Peyer's patch (tissue), 4 donors: Measurements from ENCODE around the gene MAPK13. TPM values are rescaled to one million over a fixed set of nuclear protein-coding genes. Genes with fewer than 3 reads are reported as not detected.

ENCODE experiments used
- DNase-seq, 3 donors: peaks; one replicate each; pipeline ENCODE4 v3.0.0-alpha.2; 2017 to 2019
- H3K27ac ChIP-seq, 4 donors: fragments of 200-600 bp; sonication (generic); one replicate each; pipeline ENCODE4 v1.5.1; 2016 to 2019
- H3K27me3 ChIP-seq, 2 donors: fragments of 200-600 bp; sonication (generic); one replicate each; pipeline ENCODE4 v1.5.1; 2019
- H3K36me3 ChIP-seq, 3 donors: fragments of 200-600 bp; sonication (generic); one replicate each; pipeline ENCODE4 v1.5.1; 2016 to 2019
- H3K4me1 ChIP-seq, 4 donors: fragments of 200-600 bp; sonication (generic); one replicate each; pipeline ENCODE4 v1.5.1; 2016 to 2019
- H3K4me3 ChIP-seq, 4 donors: fragments of 200-600 bp; sonication (generic); 1 replicate in 3 of 4; 2 replicates in 1 of 4; pipeline ENCODE4 v1.5.1; 2016 to 2019; ENCODE audit warnings: mild to moderate bottlenecking in 1 of 4
- H3K9me3 ChIP-seq, 4 donors: fragments of 200-600 bp; sonication (generic); one replicate each; pipeline ENCODE4 v1.5.1; 2016 to 2019; ENCODE audit warnings: mild to moderate bottlenecking in 1 of 4
- POLR2A ChIP-seq, 2 donors: fragments of 450-650 bp; IDR thresholded peaks; one replicate each; pipeline ENCODE4 v1.5.1; 2017; ENCODE audit warnings: antibody characterized with exemption in 2 of 2, mild to moderate bottlenecking in 2 of 2, moderate library complexity in 2 of 2
- total RNA-seq, 4 donors: library from RNA; depleted of rRNA; stranded (reverse); fragments of >200 nt; gene quantifications; one replicate each; pipeline ENCODE4 v1.1.0, GENCODE V29; 2016
- TF ChIP-seq, protein P1 (sequence below), 6 experiments: fragments of 450-650 bp in 4 of 6; fragments of 200-600 bp in 2 of 6; sonication (generic) in 1 of 6; IDR thresholded peaks; one replicate each; pipeline ENCODE4 v1.5.1; 2017 to 2019; ENCODE audit warnings: antibody characterized with exemption in 6 of 6, mild to moderate bottlenecking in 3 of 6, moderate library complexity in 1 of 6

Gene MAPK13
- total RNA-seq, 4 donors from 2014 or later = 66.0 to 149 (median 131) TPM

DNA sequence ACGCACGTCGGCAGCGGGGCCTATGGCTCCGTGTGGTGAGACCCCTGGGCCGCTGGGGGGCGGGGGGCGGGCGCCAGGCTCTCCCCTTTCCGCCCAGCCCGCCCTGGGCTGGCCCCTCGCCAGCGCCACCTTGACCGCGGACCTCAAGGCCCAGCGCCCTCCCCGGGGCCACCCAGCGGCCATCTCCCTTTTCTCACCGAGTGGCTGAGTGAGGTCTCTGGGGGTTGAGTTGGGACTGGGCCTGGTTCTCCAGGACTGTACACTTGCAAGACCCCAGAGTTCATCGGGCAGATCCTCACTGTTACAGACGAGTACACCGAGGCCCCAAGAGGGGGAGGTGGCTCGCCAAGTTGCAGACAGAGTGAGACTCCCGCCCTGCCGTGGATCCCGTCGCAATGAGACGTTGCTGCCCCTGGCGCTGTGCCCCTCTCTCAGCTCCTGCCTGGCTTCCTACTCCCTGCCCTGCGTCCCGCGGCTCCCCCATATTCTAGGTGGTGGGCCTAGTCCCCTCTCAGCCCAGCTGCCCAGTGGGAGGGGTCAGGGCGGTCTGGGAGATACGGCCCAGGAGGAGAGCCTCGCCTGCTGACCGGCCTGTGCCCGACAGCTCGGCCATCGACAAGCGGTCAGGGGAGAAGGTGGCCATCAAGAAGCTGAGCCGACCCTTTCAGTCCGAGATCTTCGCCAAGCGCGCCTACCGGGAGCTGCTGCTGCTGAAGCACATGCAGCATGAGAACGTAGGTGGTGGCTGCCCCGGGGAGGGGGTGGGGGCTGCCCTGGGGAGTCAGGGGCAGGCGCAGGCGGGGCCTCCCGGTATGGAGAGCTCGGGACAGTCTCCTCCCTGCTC, 576 bp downstream of the MAPK13 start:
- Histone ChIP-seq H3K27me3 (no peaks in the 10 kb centered on the region), H3K4me3 (peak overlapping the region; percentile 53 to 68 (median 61)), H3K27ac (peak overlapping the region; percentile 82 to 98 (median 92)), H3K4me1 (peaks cover 0 to 20% (median 7%) of the 10 kb centered on the region in 4 donors), H3K9me3 (no peaks in the 10 kb centered on the region), H3K36me3 (peaks cover 0 to 34% (median 0%) of the 10 kb centered on the region in 3 donors)
- DNase-seq = peak; percentile 52 to 88 (median 87)
- TF ChIP-seq, protein P1, sequence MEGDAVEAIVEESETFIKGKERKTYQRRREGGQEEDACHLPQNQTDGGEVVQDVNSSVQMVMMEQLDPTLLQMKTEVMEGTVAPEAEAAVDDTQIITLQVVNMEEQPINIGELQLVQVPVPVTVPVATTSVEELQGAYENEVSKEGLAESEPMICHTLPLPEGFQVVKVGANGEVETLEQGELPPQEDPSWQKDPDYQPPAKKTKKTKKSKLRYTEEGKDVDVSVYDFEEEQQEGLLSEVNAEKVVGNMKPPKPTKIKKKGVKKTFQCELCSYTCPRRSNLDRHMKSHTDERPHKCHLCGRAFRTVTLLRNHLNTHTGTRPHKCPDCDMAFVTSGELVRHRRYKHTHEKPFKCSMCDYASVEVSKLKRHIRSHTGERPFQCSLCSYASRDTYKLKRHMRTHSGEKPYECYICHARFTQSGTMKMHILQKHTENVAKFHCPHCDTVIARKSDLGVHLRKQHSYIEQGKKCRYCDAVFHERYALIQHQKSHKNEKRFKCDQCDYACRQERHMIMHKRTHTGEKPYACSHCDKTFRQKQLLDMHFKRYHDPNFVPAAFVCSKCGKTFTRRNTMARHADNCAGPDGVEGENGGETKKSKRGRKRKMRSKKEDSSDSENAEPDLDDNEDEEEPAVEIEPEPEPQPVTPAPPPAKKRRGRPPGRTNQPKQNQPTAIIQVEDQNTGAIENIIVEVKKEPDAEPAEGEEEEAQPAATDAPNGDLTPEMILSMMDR (IDR thresholded peaks at IDR 0.05) = peak in 2 of 6 experiments; percentile 13 to 34
- peak; percentile 11 to 49 for TF ChIP-seq POLR2A (IDR thresholded peaks at IDR 0.05)

DNA sequence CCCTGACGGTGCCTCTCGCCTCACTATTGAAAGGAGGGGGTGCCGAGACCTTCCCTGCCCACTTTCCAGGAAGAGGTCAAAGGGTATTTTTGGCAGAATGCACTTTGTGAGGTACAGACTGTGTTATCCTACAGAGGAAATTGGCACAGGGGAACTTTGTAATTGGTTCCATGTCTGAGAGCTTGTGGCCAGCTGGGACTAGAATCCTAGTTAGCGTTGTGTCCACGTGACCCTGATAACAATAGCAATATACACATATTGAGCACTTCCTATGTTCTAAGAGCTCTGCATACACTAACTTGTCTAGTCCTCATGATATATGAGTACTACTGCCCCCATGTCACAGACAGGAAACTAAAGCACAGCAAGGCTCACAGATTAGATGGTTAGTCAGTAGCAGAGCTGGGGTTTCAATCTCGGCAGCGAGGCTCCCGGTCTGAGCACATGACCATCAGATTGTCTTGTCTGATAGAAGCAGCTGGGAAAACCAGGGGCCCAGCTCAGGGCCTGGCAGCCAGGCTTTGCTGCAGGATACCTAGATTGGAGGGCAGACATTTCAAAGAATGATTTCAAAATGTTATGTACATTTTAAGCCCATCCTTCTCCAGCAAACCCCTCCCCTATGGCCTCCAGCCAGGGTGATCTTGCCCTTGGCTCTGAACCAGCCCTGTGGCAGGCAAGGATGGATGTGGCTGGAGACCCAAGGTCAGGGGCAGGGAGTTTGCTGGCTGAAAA, 1.4 kb downstream of the MAPK13 start:
- Histone ChIP-seq H3K9me3 (no peaks in the 10 kb centered on the region), H3K27ac (peak overlapping the region; percentile 82 to 98 (median 92)), H3K4me3 (peak overlapping the region; percentile 53 to 68 (median 61)), H3K27me3 (no peaks in the 10 kb centered on the region), H3K4me1 (peaks cover 0 to 20% (median 7%) of the 10 kb centered on the region in 4 donors), H3K36me3 (peaks cover 0 to 42% (median 0%) of the 10 kb centered on the region in 3 donors)
- peak; percentile 49 to 77 (median 75) for DNase-seq
- TF ChIP-seq, protein P1 (IDR thresholded peaks at IDR 0.05) = no peak
- TF ChIP-seq POLR2A (IDR thresholded peaks at IDR 0.05) = peak; percentile 3 to 76

DNA sequence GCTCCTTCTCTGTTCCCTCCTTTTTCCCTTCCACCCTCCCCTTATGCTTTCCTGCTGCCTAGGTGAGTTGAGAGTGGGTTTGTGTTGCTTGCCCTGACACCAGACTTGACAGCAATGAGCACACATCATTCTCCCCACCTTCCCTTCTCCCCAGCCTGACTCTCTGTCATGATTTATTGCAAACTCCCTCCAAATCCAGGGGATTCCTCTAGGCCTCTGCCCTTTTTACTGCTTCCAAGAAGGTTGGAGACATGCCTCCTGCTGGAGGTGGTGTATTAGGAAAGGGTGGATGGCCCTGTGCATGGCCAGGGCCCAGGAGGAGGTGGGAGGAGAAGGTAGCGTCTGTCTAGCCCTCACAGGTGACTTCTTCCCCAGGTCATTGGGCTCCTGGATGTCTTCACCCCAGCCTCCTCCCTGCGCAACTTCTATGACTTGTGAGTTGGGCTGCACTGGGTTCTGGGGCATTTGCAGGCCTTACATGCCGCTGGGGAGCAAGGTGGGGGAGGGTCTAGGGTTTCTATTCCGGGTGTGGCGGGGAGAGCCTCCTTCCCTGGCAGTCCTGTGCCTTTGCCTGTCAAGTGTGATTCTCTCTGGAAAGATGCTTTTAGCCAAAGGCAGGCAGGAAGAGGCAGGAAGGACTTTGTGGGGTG, 2.1 kb downstream of the MAPK13 start:
- Histone ChIP-seq H3K27ac (peak overlapping the region; percentile 82 to 98 (median 92)), H3K27me3 (no peaks in the 10 kb centered on the region), H3K36me3 (peaks cover 0 to 49% (median 0%) of the 10 kb centered on the region in 3 donors), H3K4me1 (peaks cover 0 to 15% (median 7%) of the 10 kb centered on the region in 4 donors), H3K9me3 (no peaks in the 10 kb centered on the region), H3K4me3 (peak overlapping the region in 2 of 4 donors; percentile 59 to 68)
- no peak for TF ChIP-seq POLR2A (IDR thresholded peaks at IDR 0.05)
- TF ChIP-seq, protein P1 (IDR thresholded peaks at IDR 0.05) = no peak
- no peak for DNase-seq

DNA sequence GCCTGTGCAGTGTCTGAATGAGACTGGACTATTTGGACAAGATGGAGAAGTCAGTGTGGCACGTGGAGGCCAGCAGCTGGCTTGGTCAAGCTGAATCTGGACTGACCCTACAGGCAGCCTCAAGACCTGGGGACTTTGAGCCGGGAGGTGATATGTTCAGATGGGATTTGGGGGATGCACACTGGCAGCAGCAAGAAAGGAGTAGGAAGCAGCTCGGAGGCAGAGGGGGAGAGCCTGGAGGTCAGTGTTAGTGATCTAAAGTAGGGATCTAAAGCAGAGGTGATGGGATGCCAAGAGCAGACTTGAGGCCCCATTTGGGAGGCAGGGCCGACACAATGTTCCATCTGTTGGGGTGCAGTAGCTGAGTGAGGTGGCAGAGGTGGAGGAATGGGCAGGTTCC, 2.8 kb downstream of the MAPK13 start:
- TF ChIP-seq, protein P1 (IDR thresholded peaks at IDR 0.05) = no peak
- no peak for TF ChIP-seq POLR2A (IDR thresholded peaks at IDR 0.05)
- peaks cover 0 to 54% (median 0%) of the 10 kb centered on the region in 3 donors for H3K36me3 ChIP-seq
- no peaks in the 10 kb centered on the region for H3K27me3 ChIP-seq
- H3K9me3 ChIP-seq = no peaks in the 10 kb centered on the region
- peak overlapping the region in 1 of 4 donors; percentile 9 for H3K4me3 ChIP-seq
- peaks cover 0 to 15% (median 7%) of the 10 kb centered on the region in 4 donors for H3K4me1 ChIP-seq
- H3K27ac ChIP-seq = no peak overlapping the region
- no peak for DNase-seq

DNA sequence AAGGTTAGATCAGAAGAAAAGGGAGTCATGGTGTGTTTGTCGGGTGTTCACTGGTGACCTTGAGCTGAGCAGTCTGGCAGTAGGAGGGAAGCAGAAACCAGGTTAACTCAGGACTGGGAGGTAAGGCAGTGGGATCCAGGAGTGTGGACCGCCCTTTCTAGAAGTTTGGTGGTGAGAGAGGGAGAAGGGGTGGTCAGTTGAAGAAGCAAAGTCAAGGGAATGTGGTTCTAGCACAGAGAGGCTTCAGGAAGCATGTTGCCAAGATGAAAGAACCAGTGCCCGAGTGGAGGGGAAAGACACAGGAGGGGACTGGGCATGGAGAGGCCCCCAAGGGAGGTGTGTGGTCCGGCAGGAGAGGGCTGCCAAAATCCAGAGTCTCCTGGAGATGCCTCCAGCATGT, 3.6 kb downstream of the MAPK13 start:
- Histone ChIP-seq H3K27ac (no peak overlapping the region), H3K27me3 (no peaks in the 10 kb centered on the region), H3K4me3 (no peak overlapping the region), H3K9me3 (no peaks in the 10 kb centered on the region), H3K36me3 (peaks cover 0 to 61% (median 0%) of the 10 kb centered on the region in 3 donors), H3K4me1 (peaks cover 0 to 15% (median 7%) of the 10 kb centered on the region in 4 donors)
- DNase-seq = no peak
- no peak for TF ChIP-seq POLR2A (IDR thresholded peaks at IDR 0.05)
- TF ChIP-seq, protein P1 (IDR thresholded peaks at IDR 0.05) = no peak
